ENCODE data around the gene STX16. TPM values are rescaled to one million over a fixed set of nuclear protein-coding genes. Genes with fewer than 3 reads are reported as not detected.
"Not testable (repeated sequence)": the region's sequence is repeated elsewhere in the genome, so short reads cannot be mapped to it uniquely, and the experiment has no call there.

STX16 gene
- polyA plus RNA-seq, 5 donors, result 71.7 to 106 (median 93.1) TPM

DNA sequence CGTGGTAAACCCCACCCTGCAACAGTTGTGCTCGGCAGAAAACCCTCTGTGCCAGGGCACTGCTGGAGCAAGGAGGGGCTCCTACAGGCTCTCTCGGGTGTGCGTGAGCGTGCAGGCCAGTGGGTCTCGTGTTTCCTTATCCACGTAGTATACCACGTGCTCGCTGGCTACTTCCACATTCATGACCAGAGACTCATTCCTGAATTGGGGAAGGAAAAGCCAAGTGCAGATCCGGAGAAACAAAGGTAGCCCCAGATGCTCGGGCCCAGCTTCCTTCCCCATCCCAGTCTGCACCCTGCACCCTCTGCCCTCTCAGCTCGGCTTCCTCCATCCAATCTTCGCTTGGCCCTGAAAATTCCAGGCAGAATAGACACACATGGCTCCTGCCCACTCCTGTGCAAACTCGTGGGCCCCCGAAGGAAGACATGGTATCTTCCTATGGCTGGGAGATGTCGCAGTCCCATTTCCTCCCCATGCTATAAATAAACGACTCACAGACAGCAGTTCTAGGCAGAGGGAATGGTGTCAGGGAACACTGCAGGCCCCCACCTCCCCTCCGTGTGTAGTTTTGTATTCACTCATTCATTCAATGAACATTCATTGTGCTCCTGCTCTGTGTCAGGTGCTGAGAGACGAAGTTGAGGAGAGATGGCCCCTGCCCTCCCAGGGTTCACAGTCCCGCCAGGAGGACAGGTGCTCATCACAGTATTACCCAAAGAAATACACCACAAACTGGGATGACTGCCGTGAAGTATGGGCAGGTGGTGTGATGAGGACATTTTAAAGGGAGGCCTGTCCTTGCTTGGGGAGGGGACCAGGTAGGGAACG lies 71.1 kb downstream of the STX16 start:
- no peak for DNase-seq

DNA sequence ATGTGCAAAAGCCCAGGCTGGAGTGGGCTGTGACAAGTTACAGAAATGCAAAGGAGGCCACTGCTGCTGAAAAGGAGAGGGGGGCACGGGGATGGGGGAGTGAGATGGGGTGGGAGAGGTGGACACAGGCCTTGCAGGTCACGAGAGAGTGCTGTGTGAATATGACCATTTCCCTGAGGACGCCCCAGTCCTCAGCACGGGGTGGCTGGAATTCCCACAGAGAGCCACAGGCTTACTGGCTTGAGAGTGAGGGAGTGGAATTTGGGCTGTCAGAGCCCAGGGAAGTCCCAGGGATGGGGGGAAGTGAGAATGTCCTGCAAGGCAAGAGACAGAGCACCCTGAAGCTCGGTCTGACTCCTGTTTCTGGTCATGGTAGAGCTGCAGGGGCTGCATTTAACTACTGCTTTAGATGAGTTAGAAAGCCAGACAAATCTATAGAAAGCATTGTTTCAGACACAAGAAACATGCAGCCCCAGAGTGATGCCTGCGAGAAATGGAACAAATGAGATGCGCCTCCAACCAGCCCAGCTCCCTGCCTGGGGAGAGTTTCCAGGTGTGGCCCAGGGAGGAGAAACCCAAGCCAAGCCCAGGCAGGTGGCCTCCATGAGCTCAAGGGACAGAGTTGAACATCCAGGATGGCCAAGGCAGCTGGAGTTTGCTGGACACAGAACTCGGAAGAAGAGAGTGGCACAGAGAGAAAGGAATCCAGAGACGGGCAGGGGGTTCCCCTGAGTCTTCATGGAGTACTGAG lies 72.0 kb downstream of the STX16 start:
- no peak for DNase-seq

GRCh38 chr20:58723628-58723984 lies 72.5 kb downstream of the STX16 start:
- no peak for DNase-seq

GRCh38 chr20:58726156-58726555 lies 75.1 kb downstream of the STX16 start:
- DNase-seq, result not testable (repeated sequence)

Other genes with a start within 250 kb of the STX16 start
- gene APCDD1L, start 135.9 kb upstream of the STX16 start, polyA plus RNA-seq (ENCODE audit: insufficient read depth in 1 of 5, insufficient read length in 5 of 5, low replicate concordance in 1 of 5), result under 1 TPM in 2 of 5 donors, not detected in 3; 0.07 to 0.21 TPM
- gene NPEPL1, start 41.5 kb downstream of the STX16 start, polyA plus RNA-seq (ENCODE audit: insufficient read depth in 1 of 5, insufficient read length in 5 of 5, low replicate concordance in 1 of 5), result 10 to 100 TPM; 26.0 to 41.7 (median 36.8) TPM
- gene GNAS-AS1, start 199.6 kb downstream of the STX16 start, polyA plus RNA-seq (ENCODE audit: insufficient read depth in 1 of 5, insufficient read length in 5 of 5, low replicate concordance in 1 of 5), result under 1 TPM; 0.55 to 0.89 (median 0.82) TPM
- 1,000 to 10,000 TPM; 1,613 to 2,188 (median 1,845) TPM for gene GNAS, start 201.4 kb downstream of the STX16 start, polyA plus RNA-seq (ENCODE audit: insufficient read depth in 1 of 5, insufficient read length in 5 of 5, low replicate concordance in 1 of 5)

Measured in right lung (tissue), 5 donors.